GM12873 (cell line): ENCODE results near the gene EVX2.

Source experiments
- TF ChIP-seq, protein P1 (sequence below): IDR thresholded peaks from 2 replicates; pipeline ENCODE4 v1.5.1; 2012; ENCODE audit warnings: low read depth, mild to moderate bottlenecking, moderate library complexity, low read length, control low read depth; ENCODE audit not compliant: insufficient read depth; ENCODE audit errors: missing control alignments

The EVX2 gene

DNA sequence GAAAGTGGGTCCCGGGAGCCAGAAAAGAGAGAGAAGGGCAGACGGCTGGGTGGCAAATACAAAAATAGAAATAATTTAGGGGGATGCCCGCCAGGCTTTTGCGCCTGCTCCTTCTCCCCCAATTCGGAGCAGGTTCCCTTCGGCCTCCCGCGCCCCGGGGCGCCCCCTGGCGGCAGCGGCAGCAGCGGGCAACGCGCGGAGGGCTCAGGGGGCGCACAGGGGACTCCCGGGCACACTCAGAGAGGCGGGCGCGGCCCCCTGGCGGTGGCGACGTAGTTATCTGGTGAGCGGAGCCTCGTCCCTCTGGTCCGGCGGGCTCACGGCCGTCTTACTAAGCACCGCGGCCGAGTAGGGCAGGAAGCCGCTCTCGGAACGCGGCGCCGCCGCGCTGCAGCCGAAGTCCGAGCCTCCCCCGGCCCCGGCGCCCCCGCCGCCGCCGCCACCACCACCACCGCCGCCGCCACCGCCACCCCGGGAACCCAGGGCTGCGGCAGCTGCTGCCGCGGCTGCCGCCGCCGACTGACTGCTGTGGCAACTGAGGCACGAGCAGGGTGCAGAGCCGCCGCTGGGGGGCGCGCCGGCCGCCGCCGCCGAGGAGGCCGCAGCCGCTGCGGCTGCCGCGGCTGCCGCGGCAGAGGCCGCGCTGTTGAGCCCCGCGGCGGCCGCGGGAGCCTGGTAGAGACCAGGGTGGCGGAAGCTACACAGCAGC is 3.8 kb downstream of the EVX2 start:
- TF ChIP-seq, protein P1, sequence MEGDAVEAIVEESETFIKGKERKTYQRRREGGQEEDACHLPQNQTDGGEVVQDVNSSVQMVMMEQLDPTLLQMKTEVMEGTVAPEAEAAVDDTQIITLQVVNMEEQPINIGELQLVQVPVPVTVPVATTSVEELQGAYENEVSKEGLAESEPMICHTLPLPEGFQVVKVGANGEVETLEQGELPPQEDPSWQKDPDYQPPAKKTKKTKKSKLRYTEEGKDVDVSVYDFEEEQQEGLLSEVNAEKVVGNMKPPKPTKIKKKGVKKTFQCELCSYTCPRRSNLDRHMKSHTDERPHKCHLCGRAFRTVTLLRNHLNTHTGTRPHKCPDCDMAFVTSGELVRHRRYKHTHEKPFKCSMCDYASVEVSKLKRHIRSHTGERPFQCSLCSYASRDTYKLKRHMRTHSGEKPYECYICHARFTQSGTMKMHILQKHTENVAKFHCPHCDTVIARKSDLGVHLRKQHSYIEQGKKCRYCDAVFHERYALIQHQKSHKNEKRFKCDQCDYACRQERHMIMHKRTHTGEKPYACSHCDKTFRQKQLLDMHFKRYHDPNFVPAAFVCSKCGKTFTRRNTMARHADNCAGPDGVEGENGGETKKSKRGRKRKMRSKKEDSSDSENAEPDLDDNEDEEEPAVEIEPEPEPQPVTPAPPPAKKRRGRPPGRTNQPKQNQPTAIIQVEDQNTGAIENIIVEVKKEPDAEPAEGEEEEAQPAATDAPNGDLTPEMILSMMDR, result peak; percentile 43

- TF ChIP-seq, protein P1, result no peak
Observed at GRCh38 chr2:176079285-176079830, 4.4 kb downstream of the EVX2 start.

DNA sequence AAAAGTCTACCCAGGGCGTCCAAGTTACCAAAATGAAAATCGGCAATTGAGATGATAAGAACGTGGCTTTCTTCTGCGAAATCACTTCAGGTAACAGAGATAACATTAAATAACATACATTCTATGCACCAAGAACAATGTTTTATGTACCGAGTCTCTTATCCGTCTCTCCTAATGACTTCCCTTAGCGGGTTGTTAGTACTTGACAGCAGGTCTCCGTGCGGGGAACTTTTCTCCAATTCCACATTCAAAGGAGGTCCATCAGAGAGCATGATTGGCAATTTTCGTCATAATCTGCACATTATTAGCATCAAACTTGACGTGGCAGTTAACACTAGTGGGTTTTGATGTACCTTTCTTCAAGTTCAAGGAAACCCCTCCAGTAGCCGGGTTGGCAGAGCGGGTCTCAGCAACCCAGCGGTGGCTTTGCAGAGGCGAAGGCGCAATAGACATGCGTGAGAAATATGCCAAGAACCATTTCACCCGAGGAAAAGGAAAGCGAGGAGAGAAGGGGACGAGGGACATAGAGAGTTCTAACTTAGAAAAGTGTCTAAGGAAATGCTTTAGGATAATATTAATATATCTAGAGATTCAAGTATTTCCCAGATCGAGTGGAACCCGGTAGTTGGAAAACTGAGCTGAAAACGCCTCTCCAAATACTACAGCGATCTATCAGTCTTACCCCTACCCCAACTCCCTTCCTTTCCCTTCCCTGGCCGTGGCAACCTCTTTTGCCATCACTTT is 5.0 kb downstream of the EVX2 start:
- TF ChIP-seq, protein P1, result no peak

DNA sequence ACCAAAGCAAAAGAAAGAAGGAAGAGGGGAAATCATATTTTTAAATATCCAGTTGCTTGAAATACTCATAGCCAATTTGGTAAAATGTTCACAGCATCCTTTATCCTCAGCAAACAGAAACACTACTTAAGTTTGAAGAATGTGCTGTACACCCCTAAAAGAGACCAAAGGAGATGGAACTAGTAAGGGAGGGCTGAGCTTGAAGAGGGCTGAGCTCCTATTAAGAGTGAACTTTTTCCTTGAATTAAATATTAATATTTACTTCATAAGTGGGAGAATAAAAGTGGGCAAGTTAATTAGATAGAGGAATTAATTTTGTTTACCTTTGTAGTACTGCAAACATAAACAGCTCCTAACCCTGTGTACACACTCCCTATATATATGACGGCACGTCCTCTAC is 7.0 kb downstream of the EVX2 start:
- TF ChIP-seq, protein P1, result no peak

- TF ChIP-seq, protein P1, result no peak
Observed at GRCh38 chr2:176076063-176076462, 7.7 kb downstream of the EVX2 start.

DNA sequence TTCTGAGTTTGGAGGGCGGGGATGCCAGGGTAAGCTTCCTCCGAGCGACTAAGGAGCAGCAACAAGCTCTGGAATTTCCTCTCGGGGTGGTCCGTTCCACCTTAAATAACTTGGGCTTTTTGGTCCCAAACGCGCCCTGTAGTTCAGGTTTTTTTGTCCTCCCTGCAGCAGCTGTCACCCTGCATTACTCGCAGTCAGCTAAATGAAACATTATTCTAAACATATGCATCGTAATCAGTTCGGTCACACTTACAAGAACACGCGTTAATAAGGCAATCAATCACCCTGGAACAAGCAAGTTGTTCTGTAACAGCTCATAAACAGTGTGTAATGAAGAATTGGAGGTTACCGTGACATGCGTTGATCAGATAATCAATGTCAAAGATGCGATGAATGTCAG is 8.3 kb downstream of the EVX2 start:
- TF ChIP-seq, protein P1, result no peak

GRCh38 chr2:176074919-176075425 is 8.8 kb downstream of the EVX2 start:
- TF ChIP-seq, protein P1, result no peak
